Measurements from ENCODE around the gene SEC31B. TPM values are rescaled to one million over a fixed set of nuclear protein-coding genes. Genes with fewer than 3 reads are reported as not detected.

The SEC31B gene
- total RNA-seq, 2 donors from 2014 or later = 9.0 to 13.6 TPM

- H3K9me3 ChIP-seq (ENCODE audit: control insufficient read depth, low read length) = no peaks in the 10 kb centered on the region
- no peaks in the 10 kb centered on the region for H3K4me1 Mint-ChIP-seq
- TF ChIP-seq, protein P1, sequence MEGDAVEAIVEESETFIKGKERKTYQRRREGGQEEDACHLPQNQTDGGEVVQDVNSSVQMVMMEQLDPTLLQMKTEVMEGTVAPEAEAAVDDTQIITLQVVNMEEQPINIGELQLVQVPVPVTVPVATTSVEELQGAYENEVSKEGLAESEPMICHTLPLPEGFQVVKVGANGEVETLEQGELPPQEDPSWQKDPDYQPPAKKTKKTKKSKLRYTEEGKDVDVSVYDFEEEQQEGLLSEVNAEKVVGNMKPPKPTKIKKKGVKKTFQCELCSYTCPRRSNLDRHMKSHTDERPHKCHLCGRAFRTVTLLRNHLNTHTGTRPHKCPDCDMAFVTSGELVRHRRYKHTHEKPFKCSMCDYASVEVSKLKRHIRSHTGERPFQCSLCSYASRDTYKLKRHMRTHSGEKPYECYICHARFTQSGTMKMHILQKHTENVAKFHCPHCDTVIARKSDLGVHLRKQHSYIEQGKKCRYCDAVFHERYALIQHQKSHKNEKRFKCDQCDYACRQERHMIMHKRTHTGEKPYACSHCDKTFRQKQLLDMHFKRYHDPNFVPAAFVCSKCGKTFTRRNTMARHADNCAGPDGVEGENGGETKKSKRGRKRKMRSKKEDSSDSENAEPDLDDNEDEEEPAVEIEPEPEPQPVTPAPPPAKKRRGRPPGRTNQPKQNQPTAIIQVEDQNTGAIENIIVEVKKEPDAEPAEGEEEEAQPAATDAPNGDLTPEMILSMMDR (conservative IDR thresholded peaks at IDR 0.05) = no peak
- no peak overlapping the region for H3K27ac ChIP-seq (ENCODE audit: low read depth, low read length)
- H3K27ac Mint-ChIP-seq = no peak overlapping the region
- H3K4me1 ChIP-seq (ENCODE audit: control insufficient read depth, insufficient read depth, low read length) = no peaks in the 10 kb centered on the region
- H3K27me3 Mint-ChIP-seq (ENCODE audit: insufficient read depth) = peaks cover 76% of the 10 kb centered on the region
- no peaks in the 10 kb centered on the region for H3K36me3 ChIP-seq (ENCODE audit: control insufficient read depth, insufficient read depth, low read length)
- H3K9ac ChIP-seq (ENCODE audit: extremely low read depth, low read length, poor library complexity, severe bottlenecking) = no peak overlapping the region
- no peak for DNase-seq
- no peak overlapping the region for H3K4me3 ChIP-seq (ENCODE audit: low read length)
- 82 to 99% methylated on average over 7 of the region's 7 CpGs for WGBS, 2 experiments (ENCODE audit: insufficient coverage in 1 of 2, insufficient read length in 1 of 2)
- no peaks in the 10 kb centered on the region for H3K9me3 Mint-ChIP-seq
- no peak overlapping the region for H3K4me3 Mint-ChIP-seq
- H3K36me3 Mint-ChIP-seq (ENCODE audit: low read depth) = peaks cover 3% of the 10 kb centered on the region
- H3K27me3 ChIP-seq (ENCODE audit: control insufficient read depth, insufficient read depth, low read length, poor library complexity, severe bottlenecking) = peaks cover 91% of the 10 kb centered on the region
Measured at GRCh38 chr10:100510533-100511308, 8.9 kb downstream of the SEC31B start.

- H3K27me3 ChIP-seq (ENCODE audit: control insufficient read depth, insufficient read depth, low read length, poor library complexity, severe bottlenecking) = peaks cover 93% of the 10 kb centered on the region
- H3K9ac ChIP-seq (ENCODE audit: extremely low read depth, low read length, poor library complexity, severe bottlenecking) = no peak overlapping the region
- no peak overlapping the region for H3K4me3 ChIP-seq (ENCODE audit: low read length)
- Mint-ChIP-seq H3K4me1 (no peaks in the 10 kb centered on the region), H3K27ac (no peak overlapping the region), H3K27me3 (ENCODE audit: insufficient read depth) (peaks cover 84% of the 10 kb centered on the region), H3K9me3 (no peaks in the 10 kb centered on the region), H3K36me3 (ENCODE audit: low read depth) (peaks cover 3% of the 10 kb centered on the region), H3K4me3 (no peak overlapping the region)
- H3K27ac ChIP-seq (ENCODE audit: low read depth, low read length) = no peak overlapping the region
- no peaks in the 10 kb centered on the region for H3K9me3 ChIP-seq (ENCODE audit: control insufficient read depth, low read length)
- 84 to 87% methylated on average over 2 to 7 of the region's 8 CpGs for WGBS, 2 experiments (ENCODE audit: insufficient coverage in 1 of 2, insufficient read length in 1 of 2)
- DNase-seq = no peak
- H3K36me3 ChIP-seq (ENCODE audit: control insufficient read depth, insufficient read depth, low read length) = no peaks in the 10 kb centered on the region
- TF ChIP-seq, protein P1 (conservative IDR thresholded peaks at IDR 0.05) = no peak
- no peaks in the 10 kb centered on the region for H3K4me1 ChIP-seq (ENCODE audit: control insufficient read depth, insufficient read depth, low read length)
Measured at GRCh38 chr10:100509241-100509840, 10.3 kb downstream of the SEC31B start.

DNA sequence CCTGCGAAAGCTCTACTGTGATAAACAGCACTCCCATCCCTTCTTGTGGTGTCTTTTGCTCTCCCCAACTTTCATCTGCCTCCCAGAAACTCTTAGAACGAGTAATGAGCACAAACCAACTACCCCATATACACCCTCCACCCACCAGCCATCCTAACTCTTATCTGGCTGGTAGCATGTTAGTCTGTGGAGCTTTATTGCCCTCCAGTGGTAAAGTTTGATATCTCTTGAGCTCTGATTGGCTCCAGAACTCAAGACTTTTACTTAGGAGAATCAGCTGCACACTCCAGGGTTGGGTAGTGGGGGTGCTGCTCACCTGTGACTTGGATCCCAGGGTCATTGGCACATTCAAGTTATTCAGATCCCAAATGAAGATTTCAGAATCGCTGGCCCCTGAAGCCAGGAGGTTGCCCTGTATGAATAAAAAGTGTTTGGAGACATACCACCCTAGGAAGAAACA lies 10.9 kb downstream of the SEC31B start:
- H3K27ac ChIP-seq (ENCODE audit: low read depth, low read length) = no peak overlapping the region
- peaks cover 3% of the 10 kb centered on the region for H3K36me3 Mint-ChIP-seq (ENCODE audit: low read depth)
- TF ChIP-seq, protein P1 (conservative IDR thresholded peaks at IDR 0.05) = peak; percentile 83
- WGBS, 2 experiments (ENCODE audit: insufficient coverage in 1 of 2, insufficient read length in 1 of 2) = 35 to 50% methylated on average over 2 to 3 of the region's 3 CpGs
- no peaks in the 10 kb centered on the region for H3K9me3 Mint-ChIP-seq
- H3K27ac Mint-ChIP-seq = no peak overlapping the region
- peak; percentile 76 for DNase-seq
- no peak overlapping the region for H3K9ac ChIP-seq (ENCODE audit: extremely low read depth, low read length, poor library complexity, severe bottlenecking)
- peaks cover 96% of the 10 kb centered on the region for H3K27me3 ChIP-seq (ENCODE audit: control insufficient read depth, insufficient read depth, low read length, poor library complexity, severe bottlenecking)
- H3K4me1 ChIP-seq (ENCODE audit: control insufficient read depth, insufficient read depth, low read length) = no peaks in the 10 kb centered on the region
- H3K36me3 ChIP-seq (ENCODE audit: control insufficient read depth, insufficient read depth, low read length) = no peaks in the 10 kb centered on the region
- H3K9me3 ChIP-seq (ENCODE audit: control insufficient read depth, low read length) = no peaks in the 10 kb centered on the region
- H3K4me3 Mint-ChIP-seq = no peak overlapping the region
- H3K4me3 ChIP-seq (ENCODE audit: low read length) = no peak overlapping the region
- H3K4me1 Mint-ChIP-seq = no peaks in the 10 kb centered on the region
- peaks cover 89% of the 10 kb centered on the region for H3K27me3 Mint-ChIP-seq (ENCODE audit: insufficient read depth)
